ENCODE measurements around the gene CD300LD.
"Not testable (repeated sequence)": the region's sequence is repeated elsewhere in the genome, so short reads cannot be mapped to it uniquely, and the experiment has no call there.

The CD300LD gene

DNA sequence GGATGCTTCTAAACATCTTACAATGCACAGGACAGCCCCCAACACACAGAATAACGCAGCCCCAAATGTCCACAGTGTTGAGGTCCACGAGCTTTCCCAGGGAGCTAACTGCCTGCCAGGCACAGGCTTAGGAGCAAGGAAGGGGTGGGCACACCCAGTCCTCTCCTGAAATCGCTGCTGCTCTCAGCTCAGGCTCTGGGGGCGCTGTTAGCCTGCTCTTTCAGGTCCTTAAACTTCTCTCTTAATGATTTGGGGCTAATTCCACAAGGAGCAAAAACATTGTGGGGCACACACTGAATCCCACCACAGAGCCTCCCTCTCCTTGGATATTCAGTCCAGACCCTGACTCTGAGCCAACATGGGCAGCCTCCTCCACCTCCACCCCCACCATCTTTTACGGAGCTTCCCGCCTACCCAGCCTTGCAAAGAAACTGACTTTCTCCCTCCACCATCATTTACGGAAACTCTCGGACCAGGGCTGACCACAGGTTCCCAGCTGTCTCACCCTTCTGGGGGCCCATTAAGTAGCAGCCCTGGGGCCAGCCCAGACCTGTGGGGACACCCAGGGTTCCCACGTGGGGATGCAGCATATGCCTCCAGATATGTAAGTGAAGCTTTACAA, 25.8 kb downstream of the CD300LD start:
- Histone ChIP-seq H3K9ac (ENCODE audit: low read length) (no peak overlapping the region), H3K27me3 (ENCODE audit: control insufficient read depth, insufficient read depth, low read length) (no peaks in the 10 kb centered on the region), H3K4me1 (ENCODE audit: control insufficient read depth, insufficient read depth, low read length) (no peaks in the 10 kb centered on the region), H3K4me3 (ENCODE audit: low read length) (no peak overlapping the region), H3K9me3 (ENCODE audit: control insufficient read depth, low read length) (no peaks in the 10 kb centered on the region), H3K36me3 (ENCODE audit: control insufficient read depth, insufficient read depth, low read length) (no peaks in the 10 kb centered on the region)

- no peaks in the 10 kb centered on the region for H3K27me3 ChIP-seq (ENCODE audit: control insufficient read depth, insufficient read depth, low read length)
- no peaks in the 10 kb centered on the region for H3K4me1 ChIP-seq (ENCODE audit: control insufficient read depth, insufficient read depth, low read length)
- no peaks in the 10 kb centered on the region for H3K9me3 ChIP-seq (ENCODE audit: control insufficient read depth, low read length)
- H3K4me3 ChIP-seq (ENCODE audit: low read length), result no peak overlapping the region
- no peaks in the 10 kb centered on the region for H3K36me3 ChIP-seq (ENCODE audit: control insufficient read depth, insufficient read depth, low read length)
- no peak overlapping the region for H3K9ac ChIP-seq (ENCODE audit: low read length)
Observed at GRCh38 chr17:74565126-74565525, 27.0 kb downstream of the CD300LD start.

- Histone ChIP-seq H3K4me3 (ENCODE audit: low read length) (no peak overlapping the region), H3K36me3 (ENCODE audit: control insufficient read depth, insufficient read depth, low read length) (no peaks in the 10 kb centered on the region), H3K9me3 (ENCODE audit: control insufficient read depth, low read length) (no peaks in the 10 kb centered on the region), H3K27me3 (ENCODE audit: control insufficient read depth, insufficient read depth, low read length) (no peaks in the 10 kb centered on the region), H3K4me1 (ENCODE audit: control insufficient read depth, insufficient read depth, low read length) (no peaks in the 10 kb centered on the region), H3K9ac (ENCODE audit: low read length) (no peak overlapping the region)
Observed at GRCh38 chr17:74563358-74563757, 28.7 kb downstream of the CD300LD start.

GRCh38 chr17:74561586-74561985, 30.5 kb downstream of the CD300LD start:
- H3K4me3 ChIP-seq (ENCODE audit: low read length), result no peak overlapping the region
- H3K27me3 ChIP-seq (ENCODE audit: control insufficient read depth, insufficient read depth, low read length), result no peaks in the 10 kb centered on the region
- H3K9ac ChIP-seq (ENCODE audit: low read length), result no peak overlapping the region
- H3K4me1 ChIP-seq (ENCODE audit: control insufficient read depth, insufficient read depth, low read length), result no peaks in the 10 kb centered on the region
- H3K36me3 ChIP-seq (ENCODE audit: control insufficient read depth, insufficient read depth, low read length), result no peaks in the 10 kb centered on the region
- H3K9me3 ChIP-seq (ENCODE audit: control insufficient read depth, low read length), result no peaks in the 10 kb centered on the region

- H3K4me3 ChIP-seq (ENCODE audit: low read length), result no peak overlapping the region
- H3K27me3 ChIP-seq (ENCODE audit: control insufficient read depth, insufficient read depth, low read length), result peaks cover 3% of the 10 kb centered on the region
- H3K4me1 ChIP-seq (ENCODE audit: control insufficient read depth, insufficient read depth, low read length), result no peaks in the 10 kb centered on the region
- no peaks in the 10 kb centered on the region for H3K9me3 ChIP-seq (ENCODE audit: control insufficient read depth, low read length)
- H3K36me3 ChIP-seq (ENCODE audit: control insufficient read depth, insufficient read depth, low read length), result no peaks in the 10 kb centered on the region
- H3K9ac ChIP-seq (ENCODE audit: low read length), result no peak overlapping the region
Observed at GRCh38 chr17:74558882-74559519, 33.1 kb downstream of the CD300LD start.

- not testable (repeated sequence) for H3K36me3 ChIP-seq (ENCODE audit: control insufficient read depth, insufficient read depth, low read length); H3K9me3 ChIP-seq (ENCODE audit: control insufficient read depth, low read length); H3K4me1 ChIP-seq (ENCODE audit: control insufficient read depth, insufficient read depth, low read length); H3K27me3 ChIP-seq (ENCODE audit: control insufficient read depth, insufficient read depth, low read length); H3K4me3 ChIP-seq (ENCODE audit: low read length); H3K9ac ChIP-seq (ENCODE audit: low read length)
Observed at GRCh38 chr17:74558402-74558801, 33.7 kb downstream of the CD300LD start.

- H3K9me3 ChIP-seq (ENCODE audit: control insufficient read depth, low read length), result no peaks in the 10 kb centered on the region
- H3K9ac ChIP-seq (ENCODE audit: low read length), result no peak overlapping the region
- H3K4me1 ChIP-seq (ENCODE audit: control insufficient read depth, insufficient read depth, low read length), result no peaks in the 10 kb centered on the region
- H3K4me3 ChIP-seq (ENCODE audit: low read length), result no peak overlapping the region
- H3K27me3 ChIP-seq (ENCODE audit: control insufficient read depth, insufficient read depth, low read length), result peaks cover 6% of the 10 kb centered on the region
- H3K36me3 ChIP-seq (ENCODE audit: control insufficient read depth, insufficient read depth, low read length), result no peaks in the 10 kb centered on the region
Observed at GRCh38 chr17:74555427-74555940, 36.6 kb downstream of the CD300LD start.

DNA sequence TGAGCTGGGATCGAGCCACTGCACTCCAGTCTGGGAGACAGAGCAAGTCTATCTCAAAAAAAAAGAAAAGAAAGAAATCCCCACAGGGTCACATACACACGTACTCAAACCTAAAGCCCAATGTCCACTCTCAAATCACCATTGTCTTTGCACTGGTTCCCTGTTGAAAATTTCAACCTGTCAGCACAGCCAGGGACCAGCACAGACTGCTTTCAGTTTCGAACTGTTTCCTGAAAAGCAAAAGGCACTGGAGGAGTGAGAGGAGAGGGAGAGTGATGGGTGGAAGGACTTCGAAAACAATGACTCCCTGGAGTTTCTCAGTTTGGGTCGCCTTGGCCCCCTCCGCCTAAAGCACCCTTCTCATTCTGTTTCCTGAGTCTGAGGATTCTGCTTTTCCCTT, 37.2 kb downstream of the CD300LD start:
- Histone ChIP-seq H3K4me1 (ENCODE audit: control insufficient read depth, insufficient read depth, low read length) (no peaks in the 10 kb centered on the region), H3K4me3 (ENCODE audit: low read length) (no peak overlapping the region), H3K36me3 (ENCODE audit: control insufficient read depth, insufficient read depth, low read length) (no peaks in the 10 kb centered on the region), H3K9me3 (ENCODE audit: control insufficient read depth, low read length) (no peaks in the 10 kb centered on the region), H3K27me3 (ENCODE audit: control insufficient read depth, insufficient read depth, low read length) (peaks cover 6% of the 10 kb centered on the region), H3K9ac (ENCODE audit: low read length) (no peak overlapping the region)

GRCh38 chr17:74552037-74552436, 40.0 kb downstream of the CD300LD start:
- Histone ChIP-seq H3K27me3 (ENCODE audit: control insufficient read depth, insufficient read depth, low read length) (peaks cover 16% of the 10 kb centered on the region), H3K4me3 (ENCODE audit: low read length) (no peak overlapping the region), H3K9ac (ENCODE audit: low read length) (no peak overlapping the region), H3K4me1 (ENCODE audit: control insufficient read depth, insufficient read depth, low read length) (no peaks in the 10 kb centered on the region), H3K36me3 (ENCODE audit: control insufficient read depth, insufficient read depth, low read length) (no peaks in the 10 kb centered on the region), H3K9me3 (ENCODE audit: control insufficient read depth, low read length) (no peaks in the 10 kb centered on the region)

- Histone ChIP-seq H3K4me1 (ENCODE audit: control insufficient read depth, insufficient read depth, low read length) (no peaks in the 10 kb centered on the region), H3K36me3 (ENCODE audit: control insufficient read depth, insufficient read depth, low read length) (no peaks in the 10 kb centered on the region), H3K9me3 (ENCODE audit: control insufficient read depth, low read length) (no peaks in the 10 kb centered on the region), H3K27me3 (ENCODE audit: control insufficient read depth, insufficient read depth, low read length) (peaks cover 13% of the 10 kb centered on the region), H3K4me3 (ENCODE audit: low read length) (no peak overlapping the region), H3K9ac (ENCODE audit: low read length) (no peak overlapping the region)
Observed at GRCh38 chr17:74550602-74551001, 41.5 kb downstream of the CD300LD start.

- Histone ChIP-seq H3K27me3 (ENCODE audit: control insufficient read depth, insufficient read depth, low read length) (peaks cover 13% of the 10 kb centered on the region), H3K4me1 (ENCODE audit: control insufficient read depth, insufficient read depth, low read length) (no peaks in the 10 kb centered on the region), H3K9ac (ENCODE audit: low read length) (no peak overlapping the region), H3K9me3 (ENCODE audit: control insufficient read depth, low read length) (no peaks in the 10 kb centered on the region), H3K4me3 (ENCODE audit: low read length) (no peak overlapping the region), H3K36me3 (ENCODE audit: control insufficient read depth, insufficient read depth, low read length) (no peaks in the 10 kb centered on the region)
Observed at GRCh38 chr17:74549343-74549742, 42.7 kb downstream of the CD300LD start.

GRCh38 chr17:74547736-74548135, 44.3 kb downstream of the CD300LD start:
- Histone ChIP-seq H3K4me1 (ENCODE audit: control insufficient read depth, insufficient read depth, low read length) (no peaks in the 10 kb centered on the region), H3K36me3 (ENCODE audit: control insufficient read depth, insufficient read depth, low read length) (no peaks in the 10 kb centered on the region), H3K4me3 (ENCODE audit: low read length) (no peak overlapping the region), H3K9me3 (ENCODE audit: control insufficient read depth, low read length) (no peaks in the 10 kb centered on the region), H3K9ac (ENCODE audit: low read length) (no peak overlapping the region), H3K27me3 (ENCODE audit: control insufficient read depth, insufficient read depth, low read length) (peaks cover 13% of the 10 kb centered on the region)
